Measurements from ENCODE around the gene KCNB1.

The KCNB1 gene

DNA sequence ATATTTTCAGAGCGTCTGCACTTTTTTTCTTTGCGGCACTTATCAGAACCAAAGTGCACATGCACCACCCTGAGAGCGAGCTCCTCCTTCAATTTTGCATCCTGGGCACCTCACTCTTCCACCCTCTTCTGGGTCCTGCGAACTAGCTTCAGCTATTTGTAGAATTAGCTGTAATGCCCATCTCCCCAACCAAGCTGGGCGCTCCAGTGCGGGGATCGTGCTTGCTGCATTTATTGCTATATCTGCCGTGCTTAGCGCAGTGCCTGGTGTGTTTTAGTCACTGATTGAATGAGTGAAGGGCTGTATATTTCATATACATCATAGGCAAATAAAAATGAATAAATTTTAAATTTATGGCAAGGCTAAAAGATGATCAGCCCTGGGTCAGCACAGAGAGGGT is 75.8 kb downstream of the KCNB1 start:
- no peak for DNase-seq

DNA sequence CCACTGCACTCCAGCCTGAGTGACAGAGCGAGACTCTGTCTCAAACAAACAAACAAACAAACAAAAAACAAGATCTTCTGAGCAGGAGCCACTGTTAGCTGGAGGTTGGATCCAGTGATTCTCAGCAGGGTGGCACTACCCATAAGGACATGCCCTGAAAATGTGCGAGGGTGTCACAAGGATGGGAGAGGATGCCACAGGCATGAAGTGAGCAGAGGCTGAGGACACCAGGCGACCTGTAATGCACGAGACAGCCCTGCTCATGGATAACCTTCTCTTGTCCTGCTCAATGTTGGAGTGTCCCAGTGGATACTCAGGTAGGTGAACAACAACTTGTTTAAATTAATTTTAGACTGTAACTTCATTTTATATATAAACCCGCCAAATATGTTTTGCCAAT is 76.8 kb downstream of the KCNB1 start:
- no peak for DNase-seq

GRCh38 chr20:49405062-49405683 is 77.3 kb downstream of the KCNB1 start:
- no peak for DNase-seq

DNA sequence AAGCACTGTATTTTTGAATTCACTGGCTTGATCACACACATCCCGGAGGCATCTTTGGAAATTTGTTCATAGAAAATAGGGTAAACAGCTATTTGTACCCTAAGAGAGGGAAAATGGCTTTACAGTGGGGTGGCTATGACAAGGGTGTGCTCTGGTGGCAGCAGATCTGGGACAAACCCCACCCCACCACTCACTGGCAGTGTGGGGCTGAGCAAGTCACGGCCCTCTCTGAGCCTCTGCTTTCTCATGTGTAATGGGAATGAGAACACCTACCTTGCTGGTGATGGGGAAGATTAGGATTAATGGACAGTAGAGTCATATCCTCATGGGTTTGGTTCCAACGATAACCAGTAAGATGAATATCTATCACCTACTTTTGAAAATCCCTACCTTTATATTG is 78.0 kb downstream of the KCNB1 start:
- DNase-seq, result no peak

DNA sequence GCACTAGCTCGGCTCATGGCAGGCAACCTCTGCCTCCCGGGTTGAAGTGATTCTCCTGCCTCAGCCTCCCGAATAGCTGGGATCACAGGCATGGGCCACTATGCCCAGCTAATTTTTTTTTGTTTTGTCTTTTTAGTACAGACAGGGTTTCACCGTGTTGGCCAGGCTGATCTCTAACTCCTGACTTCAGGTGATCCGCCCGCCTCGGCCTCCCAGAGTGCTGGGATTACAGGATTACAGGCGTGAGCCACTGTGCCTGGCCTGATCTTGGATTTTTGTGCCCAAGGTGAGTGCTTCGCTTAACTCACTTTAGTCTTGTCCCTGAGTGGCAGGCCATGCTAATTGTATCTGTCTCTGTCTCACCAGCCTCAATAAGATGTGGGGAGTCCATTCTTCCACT is 78.6 kb downstream of the KCNB1 start:
- no peak for DNase-seq

DNA sequence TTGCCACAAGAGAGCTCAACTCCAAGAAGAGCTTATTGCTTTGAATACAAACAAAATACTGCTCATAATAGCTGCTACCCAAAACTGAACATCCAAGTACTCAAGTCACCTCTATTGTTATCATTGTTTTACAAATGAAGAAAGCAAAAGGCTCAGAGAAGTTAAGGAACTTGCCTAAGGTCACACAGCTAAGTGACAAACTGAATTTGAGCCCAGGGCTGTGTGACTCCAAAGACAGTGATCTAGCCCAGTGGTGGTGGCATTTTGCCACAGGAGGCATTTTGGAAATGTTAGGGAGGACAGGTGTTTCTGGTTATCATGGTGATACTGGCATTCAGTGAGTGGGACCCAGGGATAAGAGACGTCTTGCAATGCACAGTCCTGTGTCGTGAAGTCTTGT is 79.5 kb downstream of the KCNB1 start:
- no peak for DNase-seq

GRCh38 chr20:49400904-49401303 is 81.6 kb downstream of the KCNB1 start:
- DNase-seq, result no peak

DNA sequence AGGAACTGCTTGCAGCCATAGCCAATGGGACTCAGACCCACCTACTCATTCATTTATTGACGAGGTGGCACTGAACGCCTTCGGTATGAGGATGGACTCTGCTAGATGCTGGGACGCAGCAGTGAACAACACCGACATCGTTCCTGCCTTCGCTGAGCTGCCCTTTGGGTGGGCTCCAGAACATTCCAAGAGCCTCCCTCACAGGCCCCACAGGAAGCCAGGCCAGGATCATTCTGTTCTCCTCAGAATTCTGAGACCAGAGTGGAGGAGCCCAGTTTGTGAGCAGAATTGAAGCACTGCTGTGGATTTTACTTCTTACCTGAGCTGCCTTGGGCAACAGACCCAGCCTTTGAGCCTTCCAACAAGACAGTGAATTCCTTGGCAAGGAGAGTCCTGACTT is 82.1 kb downstream of the KCNB1 start:
- DNase-seq, result no peak

- DNase-seq, result no peak
Measured at GRCh38 chr20:49399329-49399728, 83.1 kb downstream of the KCNB1 start.

GRCh38 chr20:49398401-49399144 is 83.9 kb downstream of the KCNB1 start:
- DNase-seq, result no peak

- no peak for DNase-seq
Measured at GRCh38 chr20:49397525-49397924, 84.9 kb downstream of the KCNB1 start.

- DNase-seq, result no peak
Measured at GRCh38 chr20:49396230-49396629, 86.2 kb downstream of the KCNB1 start.

GRCh38 chr20:49395659-49396058 is 86.8 kb downstream of the KCNB1 start:
- no peak for DNase-seq

GRCh38 chr20:49395183-49395582 is 87.3 kb downstream of the KCNB1 start:
- DNase-seq, result no peak

- DNase-seq, result no peak
Measured at GRCh38 chr20:49394757-49395156, 87.7 kb downstream of the KCNB1 start.

DNA sequence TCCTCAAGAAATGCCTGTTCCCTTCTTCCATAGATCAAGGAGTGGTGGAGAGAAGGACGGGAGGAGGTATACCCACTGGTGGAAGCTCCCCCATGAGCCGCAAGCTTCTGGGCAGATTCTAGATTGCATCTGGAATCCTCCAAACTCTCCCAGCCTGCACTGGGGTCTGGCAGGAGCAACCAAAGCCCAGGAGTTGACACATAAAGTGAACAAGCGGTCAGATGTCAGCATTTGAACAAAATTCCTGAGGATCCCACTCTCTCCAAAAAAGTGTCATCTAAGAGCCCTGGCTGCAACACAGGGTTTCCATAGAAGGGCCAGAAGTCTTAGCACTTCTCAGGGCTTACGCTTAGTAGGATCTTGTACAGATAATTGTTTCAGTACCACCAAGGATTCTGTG is 88.2 kb downstream of the KCNB1 start:
- no peak for DNase-seq

DNA sequence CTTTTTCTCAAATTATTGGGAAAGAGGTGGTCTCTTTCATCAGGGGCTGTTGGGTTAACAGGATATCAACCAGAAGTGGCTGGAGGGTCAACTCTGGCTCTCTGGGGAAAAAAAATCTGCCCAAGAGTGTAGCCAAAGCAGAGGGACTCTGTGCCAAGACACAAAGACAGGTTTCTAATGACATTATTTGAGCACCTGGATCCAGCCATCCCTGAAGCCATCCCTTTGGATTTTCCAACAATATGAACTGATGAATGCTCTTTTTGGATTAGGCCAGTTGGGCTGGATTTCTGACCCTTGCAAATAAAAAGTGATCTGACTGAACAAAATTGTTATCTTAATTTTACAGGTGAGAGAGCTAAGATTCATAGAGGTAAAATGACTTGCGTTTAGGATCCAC is 88.7 kb downstream of the KCNB1 start:
- no peak for DNase-seq

- no peak for DNase-seq
Measured at GRCh38 chr20:49392745-49393144, 89.7 kb downstream of the KCNB1 start.

DNA sequence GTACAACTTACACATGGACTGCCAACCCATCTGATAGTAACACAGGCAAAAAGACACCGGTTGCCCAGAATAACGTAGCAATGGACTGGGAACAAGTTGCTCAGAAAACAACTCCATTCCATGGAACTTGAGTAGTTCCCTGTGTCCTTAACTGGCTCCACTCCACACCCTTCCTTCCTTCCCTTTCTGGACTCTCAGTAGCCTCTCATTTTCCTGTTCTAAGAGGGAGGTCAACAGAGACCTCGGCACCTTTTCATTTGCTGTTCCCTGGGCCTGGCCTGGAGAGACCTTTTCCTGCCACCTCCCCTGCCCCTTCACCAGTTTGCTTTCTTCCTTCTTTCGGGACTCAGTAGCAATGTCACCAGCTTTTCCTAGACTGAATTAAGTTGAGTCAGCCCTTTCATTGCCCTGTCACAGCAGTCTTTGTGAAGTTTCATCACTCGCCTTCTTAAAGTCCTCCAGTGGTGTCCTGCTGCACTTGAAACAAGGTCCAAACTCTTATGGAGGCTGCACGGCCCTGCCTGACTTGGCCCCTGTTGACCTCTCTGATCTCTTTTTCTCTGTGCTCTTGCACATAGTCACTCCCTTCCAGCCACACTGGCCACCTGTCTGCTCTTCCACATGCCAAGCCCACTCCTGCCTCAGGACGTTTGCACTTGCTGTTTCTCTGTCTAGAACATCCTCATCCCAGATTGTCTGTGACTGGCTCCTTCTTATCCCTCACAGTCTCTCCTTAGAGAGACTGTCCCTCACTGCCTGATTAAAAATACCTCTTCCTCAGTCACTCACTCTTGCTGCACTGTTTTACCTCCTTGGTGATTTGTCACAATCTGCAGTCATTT is 90.8 kb downstream of the KCNB1 start:
- no peak for DNase-seq

DNA sequence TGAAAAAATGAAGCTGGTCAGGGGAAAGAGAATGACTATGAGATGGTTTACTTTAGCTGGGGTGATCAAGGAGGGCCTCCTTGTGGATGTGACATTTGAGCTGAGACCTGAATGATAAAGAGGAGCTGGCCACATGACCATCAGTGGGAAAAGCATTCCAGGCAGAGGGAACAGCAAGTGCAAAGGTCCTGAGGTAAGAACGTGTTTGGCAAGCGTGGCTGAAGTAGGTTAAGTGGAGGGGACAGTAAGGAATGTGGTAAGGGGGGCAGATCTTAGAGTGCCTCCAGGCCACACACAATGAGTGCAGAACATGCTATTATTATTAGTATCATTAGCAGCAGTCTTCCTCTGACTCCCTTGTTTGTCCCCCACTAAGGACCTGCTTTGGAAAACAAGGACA is 92.6 kb downstream of the KCNB1 start:
- DNase-seq, result no peak

DNA sequence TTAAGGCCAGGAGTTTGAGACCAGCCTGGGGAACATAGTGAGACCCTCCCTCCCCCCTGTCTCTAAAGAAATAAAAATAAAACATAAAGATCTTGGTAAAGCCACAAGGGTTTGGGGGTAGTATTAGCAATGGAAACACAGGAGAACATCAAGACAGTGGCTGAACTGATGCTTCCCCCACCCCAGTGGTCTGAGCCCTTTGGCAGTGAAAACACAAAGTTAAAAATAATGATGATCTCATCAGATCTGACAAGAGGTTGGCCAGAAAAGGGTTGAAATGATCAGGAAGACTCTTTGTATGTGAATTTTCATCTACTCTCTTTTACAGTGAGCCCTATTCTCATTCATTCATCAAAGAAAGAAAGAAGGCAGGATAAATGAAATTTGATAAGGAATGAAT is 93.7 kb downstream of the KCNB1 start:
- no peak for DNase-seq

DNA sequence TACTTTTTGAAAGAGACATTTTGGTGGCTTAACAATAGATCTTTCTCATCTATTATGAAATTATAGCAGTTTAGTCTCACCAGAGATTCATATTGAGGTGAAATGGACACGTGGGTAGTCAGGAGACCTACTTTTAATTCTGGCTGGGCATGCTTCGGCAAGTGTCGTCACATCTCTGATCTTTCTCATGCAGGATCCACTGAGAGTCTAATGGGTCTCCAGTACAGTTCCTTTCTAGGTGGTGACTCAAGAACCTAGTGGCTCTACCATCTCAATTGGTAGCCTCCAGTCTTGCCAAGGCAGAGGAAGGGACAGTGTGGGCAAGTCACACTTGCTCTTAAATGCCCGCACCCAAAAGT is 94.9 kb downstream of the KCNB1 start:
- DNase-seq, result no peak

DNA sequence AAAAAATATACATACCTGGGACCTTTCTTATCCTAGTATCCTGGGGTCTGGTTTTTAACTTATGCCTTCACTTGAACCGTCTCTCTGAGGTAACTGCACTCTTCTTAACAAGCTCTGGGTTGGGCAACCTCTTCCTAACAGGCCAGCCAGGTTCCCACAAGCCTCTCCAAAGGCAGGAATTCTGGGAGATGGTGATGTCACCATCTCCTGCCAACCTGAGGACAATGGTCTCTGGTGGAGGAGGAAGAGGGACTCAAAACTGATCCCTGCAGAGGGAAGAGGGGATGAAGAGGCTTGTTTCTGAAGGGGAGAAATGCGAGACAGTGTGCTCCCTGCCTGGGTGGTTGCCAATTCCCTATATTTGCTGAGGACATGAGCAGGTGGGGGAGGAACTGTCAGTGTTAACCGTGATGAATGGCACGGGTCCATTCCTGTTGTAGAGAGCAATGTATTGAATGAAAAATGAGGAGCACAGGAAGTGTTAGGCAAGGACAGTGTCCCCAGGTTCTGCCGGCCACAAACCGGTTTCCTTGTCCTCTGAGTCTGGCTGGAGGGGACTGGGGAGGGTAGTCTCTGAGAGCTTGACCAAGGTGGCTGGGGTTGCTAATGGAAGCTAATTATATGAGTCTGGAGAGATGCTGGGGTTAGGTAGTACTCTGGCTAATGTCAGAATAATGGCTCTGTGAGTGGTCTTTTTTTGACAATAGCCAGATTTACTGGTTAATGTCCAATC is 95.5 kb downstream of the KCNB1 start:
- no peak for DNase-seq
